Mesenchymal stem cell (in vitro differentiated cells and primary cell): Measurements from ENCODE around the gene RAB8B.

Experiments used
- DNase-seq: peaks from one replicate; pipeline ENCODE4 v3.0.0-alpha.2; 2013
- H2AFZ ChIP-seq: one replicate; pipeline ENCODE4 v1.6.1; 2013; ENCODE audit warnings: low read depth, mild to moderate bottlenecking, control low read depth, inconsistent platforms, low read length, moderate library complexity
- H2AK5ac ChIP-seq: 2 replicates; pipeline ENCODE4 v1.6.1; 2013; ENCODE audit warnings: low read length, moderate library complexity, mild to moderate bottlenecking, inconsistent platforms; ENCODE audit not compliant: severe bottlenecking
- H2BK120ac ChIP-seq: one replicate; pipeline ENCODE4 v1.6.1; 2013; ENCODE audit warnings: low read depth, mild to moderate bottlenecking, inconsistent platforms, low read length, moderate library complexity
- H2BK12ac ChIP-seq, 2 experiments: one replicate each; pipeline ENCODE4 v1.6.1; 2013; ENCODE audit warnings: inconsistent platforms in 2 of 2, low read length in 2 of 2, mild to moderate bottlenecking in 2 of 2, moderate library complexity in 2 of 2, control low read depth in 1 of 2
- H2BK15ac ChIP-seq: one replicate; pipeline ENCODE4 v1.6.1; 2013; ENCODE audit warnings: mild to moderate bottlenecking, low read depth, inconsistent platforms; ENCODE audit not compliant: poor library complexity, severe bottlenecking
- H2BK5ac ChIP-seq: 2 replicates; pipeline ENCODE4 v1.6.1; 2013; ENCODE audit warnings: low read depth, mild to moderate bottlenecking, low read length, control low read depth, inconsistent platforms; ENCODE audit not compliant: poor library complexity, severe bottlenecking
- H3K14ac ChIP-seq, 2 experiments: one replicate each; pipeline ENCODE4 v1.6.1; 2013; ENCODE audit warnings: inconsistent platforms in 2 of 2, low read length in 2 of 2, control low read depth in 1 of 2, mild to moderate bottlenecking in 1 of 2, moderate library complexity in 1 of 2
- H3K18ac ChIP-seq, 2 experiments: one replicate each; pipeline ENCODE4 v1.6.1; 2013; ENCODE audit warnings: inconsistent platforms in 2 of 2, low read length in 2 of 2, control low read depth in 1 of 2, low read depth in 1 of 2, mild to moderate bottlenecking in 1 of 2
- H3K23ac ChIP-seq, 2 experiments: one replicate each; pipeline ENCODE4 v1.6.1; 2013; ENCODE audit warnings: inconsistent platforms in 2 of 2, low read length in 2 of 2, mild to moderate bottlenecking in 2 of 2, moderate library complexity in 2 of 2, control low read depth in 1 of 2
- H3K27ac ChIP-seq: 2 replicates; pipeline ENCODE4 v1.5.1; 2013; ENCODE audit warnings: mild to moderate bottlenecking, moderate library complexity, low read length, control low read depth, inconsistent platforms; ENCODE audit not compliant: poor library complexity, severe bottlenecking
- H3K27me3 ChIP-seq, 2 experiments: 2 replicates each; pipeline versions ENCODE4 v1.6.1 to v1.7.0; 2013; ENCODE audit warnings: low read length in 2 of 2, mild to moderate bottlenecking in 2 of 2, moderate library complexity in 2 of 2, control low read depth in 1 of 2, inconsistent platforms in 1 of 2; ENCODE audit not compliant: control insufficient read depth in 1 of 2, insufficient read depth in 1 of 2
- H3K36me3 ChIP-seq, 2 experiments: 2 replicates each; pipeline versions ENCODE4 v1.6.1 to v1.7.0; 2013; ENCODE audit warnings: low read length in 2 of 2, control low read depth in 1 of 2, inconsistent platforms in 1 of 2, low read depth in 1 of 2, mild to moderate bottlenecking in 1 of 2; ENCODE audit not compliant: insufficient read depth in 2 of 2, control insufficient read depth in 1 of 2
- H3K4ac ChIP-seq, 2 experiments: one replicate each; pipeline ENCODE4 v1.6.1; 2013; ENCODE audit warnings: inconsistent platforms in 2 of 2, low read length in 2 of 2, mild to moderate bottlenecking in 2 of 2, moderate library complexity in 2 of 2, control low read depth in 1 of 2, low read depth in 1 of 2
- H3K4me1 ChIP-seq: 2 replicates; pipeline ENCODE4 v1.6.1; 2013; ENCODE audit warnings: low read depth, low read length, control low read depth; ENCODE audit not compliant: control insufficient read depth, insufficient read depth
- H3K4me2 ChIP-seq: 2 replicates; pipeline ENCODE4 v1.6.1; 2013; ENCODE audit warnings: low read length, mild to moderate bottlenecking, inconsistent platforms; ENCODE audit not compliant: poor library complexity, severe bottlenecking
- H3K4me3 ChIP-seq, 2 experiments: 2 replicates each; pipeline versions ENCODE4 v1.5.1 to v1.7.0; 2013; ENCODE audit warnings: low read length in 2 of 2, mild to moderate bottlenecking in 2 of 2, control low read depth in 1 of 2, low read depth in 1 of 2; ENCODE audit not compliant: insufficient read depth in 1 of 2
- H3K79me1 ChIP-seq: replicated peaks from 2 replicates; pipeline ENCODE4 v1.6.1; 2013; ENCODE audit warnings: mild to moderate bottlenecking, control low read depth, low read length, inconsistent platforms; ENCODE audit not compliant: poor library complexity, severe bottlenecking
- H3K9ac ChIP-seq: 2 replicates; pipeline ENCODE4 v1.7.0; 2013; ENCODE audit warnings: mild to moderate bottlenecking, low read length, moderate library complexity
- H3K9me3 ChIP-seq: 2 replicates; pipeline ENCODE4 v1.7.0; 2013; ENCODE audit warnings: mild to moderate bottlenecking, low read length; ENCODE audit not compliant: control insufficient read depth
- H4K8ac ChIP-seq: one replicate; pipeline ENCODE4 v1.6.1; 2013; ENCODE audit warnings: inconsistent platforms, mild to moderate bottlenecking, low read length, moderate library complexity
- H4K91ac ChIP-seq: one replicate; pipeline ENCODE4 v1.6.1; 2013; ENCODE audit warnings: mild to moderate bottlenecking, low read length, inconsistent platforms
- WGBS: methylation state at CpG from one replicate; pipeline ENCODE4 v1.1.7; 2013; ENCODE audit warnings: mixed read lengths; 5-methylcytosine and 5-hydroxymethylcytosine counted together

The RAB8B gene

GRCh38 chr15:63157118-63157843 lies 32.1 kb upstream of the RAB8B start, which contains the start of gene RPS27L:
Gene RPS27L, minus strand, starts transcription at chr15:63157477. Its CDS starts 72 bp downstream, at chr15:63157405.
- Histone ChIP-seq H3K4me2 (peak within 1 kb of the TSS; percentile 73), H3K9ac (peak within 1 kb of the TSS; percentile 99), H4K91ac (peak within 1 kb of the TSS; percentile 98), H2AK5ac (peak within 1 kb of the TSS; percentile 95), H2AFZ (peak within 1 kb of the TSS; percentile 73), H3K14ac (peak within 1 kb of the TSS; percentile 47 to 98), H3K79me1 (peaks cover 4% of the 10 kb centered on the region), H3K4me3 (peak within 1 kb of the TSS; percentile 90 to 92), H4K8ac (peak within 1 kb of the TSS; percentile 99), H2BK15ac (peak within 1 kb of the TSS; percentile 96), H3K9me3 (no peaks in the 10 kb centered on the region), H2BK120ac (peak within 1 kb of the TSS; percentile 83), H2BK12ac (peak within 1 kb of the TSS; percentile 31 to 66), H2BK5ac (peak within 1 kb of the TSS; percentile 100), H3K18ac (peak within 1 kb of the TSS; percentile 96 to 99), H3K23ac (peak within 1 kb of the TSS; percentile 79 to 99), H3K27ac (peak within 1 kb of the TSS; percentile 100), H3K36me3 (peaks cover 8 to 37% of the 10 kb centered on the region in 2 experiments), H3K4ac (peak within 1 kb of the TSS; percentile 97 to 98), H3K4me1 (peaks cover 4% of the 10 kb centered on the region), H3K27me3 (no peaks in the 10 kb centered on the region)
- under 1% methylated on average over 52 of the region's 60 CpGs for whole genome bisulfite sequencing
- peak; percentile 97 for DNase-seq

- no peak overlapping the region for H3K14ac ChIP-seq
- no peak overlapping the region for H2AFZ ChIP-seq
- peak overlapping the region; percentile 73 for H3K4me2 ChIP-seq
- peak overlapping the region; percentile 100 for H3K27ac ChIP-seq
- DNase-seq: peak; percentile 91
- H3K4me1 ChIP-seq: peaks cover 4% of the 10 kb centered on the region
- peak overlapping the region; percentile 100 for H2BK5ac ChIP-seq
- peak overlapping the region; percentile 56 to 94 for H3K18ac ChIP-seq
- H2AK5ac ChIP-seq: no peak overlapping the region
- no peaks in the 10 kb centered on the region for H3K27me3 ChIP-seq
- peaks cover 4% of the 10 kb centered on the region for H3K79me1 ChIP-seq
- no peaks in the 10 kb centered on the region for H3K9me3 ChIP-seq
- peak overlapping the region in 1 of 2 experiments; percentile 84 for H3K4ac ChIP-seq
- 9% methylated on average over 18 of the region's 18 CpGs for WGBS
- peaks cover 5 to 30% of the 10 kb centered on the region in 2 experiments for H3K36me3 ChIP-seq
- H2BK15ac ChIP-seq: no peak overlapping the region
- H3K23ac ChIP-seq: no peak overlapping the region
- H3K9ac ChIP-seq: peak overlapping the region; percentile 99
- H4K8ac ChIP-seq: no peak overlapping the region
- H2BK120ac ChIP-seq: peak overlapping the region; percentile 83
- no peak overlapping the region for H4K91ac ChIP-seq
- H2BK12ac ChIP-seq: no peak overlapping the region
- peak overlapping the region; percentile 90 to 92 for H3K4me3 ChIP-seq
Observed at GRCh38 chr15:63157891-63158431, 31.4 kb upstream of the RAB8B start.

GRCh38 chr15:63160638-63161037 lies 28.8 kb upstream of the RAB8B start:
- Histone ChIP-seq H3K14ac (no peak overlapping the region), H3K27ac (no peak overlapping the region), H2BK120ac (no peak overlapping the region), H4K91ac (no peak overlapping the region), H3K79me1 (peaks cover 4% of the 10 kb centered on the region), H3K27me3 (no peaks in the 10 kb centered on the region), H2AFZ (no peak overlapping the region), H3K9me3 (no peaks in the 10 kb centered on the region), H3K18ac (no peak overlapping the region), H2BK12ac (no peak overlapping the region), H3K4me1 (peaks cover 5% of the 10 kb centered on the region), H3K4ac (no peak overlapping the region), H3K36me3 (peaks cover 0 to 6% of the 10 kb centered on the region in 2 experiments), H3K23ac (no peak overlapping the region), H4K8ac (no peak overlapping the region), H3K4me2 (no peak overlapping the region), H2BK5ac (no peak overlapping the region), H3K9ac (no peak overlapping the region), H3K4me3 (no peak overlapping the region), H2BK15ac (no peak overlapping the region), H2AK5ac (no peak overlapping the region)
- DNase-seq: no peak

- no peak overlapping the region for H4K8ac ChIP-seq
- H3K18ac ChIP-seq: no peak overlapping the region
- no peak overlapping the region for H2BK5ac ChIP-seq
- no peak overlapping the region for H3K9ac ChIP-seq
- no peaks in the 10 kb centered on the region for H3K9me3 ChIP-seq
- H2BK15ac ChIP-seq: no peak overlapping the region
- no peak overlapping the region for H4K91ac ChIP-seq
- H3K36me3 ChIP-seq: no peaks in the 10 kb centered on the region
- no peak overlapping the region for H3K23ac ChIP-seq
- H2BK12ac ChIP-seq: no peak overlapping the region
- H2AK5ac ChIP-seq: no peak overlapping the region
- peaks cover 4% of the 10 kb centered on the region for H3K79me1 ChIP-seq
- no peak overlapping the region for H3K4me2 ChIP-seq
- H3K4ac ChIP-seq: peak overlapping the region in 1 of 2 experiments; percentile 37
- no peak overlapping the region for H3K14ac ChIP-seq
- 93% methylated on average over 4 of the region's 4 CpGs for WGBS
- DNase-seq: no peak
- H2BK120ac ChIP-seq: no peak overlapping the region
- no peak overlapping the region for H2AFZ ChIP-seq
- no peaks in the 10 kb centered on the region for H3K27me3 ChIP-seq
- no peak overlapping the region for H3K27ac ChIP-seq
- H3K4me3 ChIP-seq: no peak overlapping the region
- H3K4me1 ChIP-seq: peaks cover 2% of the 10 kb centered on the region
Observed at GRCh38 chr15:63163217-63163616, 26.2 kb upstream of the RAB8B start.
